Raji (cell line): Measurements from ENCODE around the gene GLTPD2.

ENCODE experiments used
- POLR2A ChIP-seq: IDR thresholded peaks from 2 replicates; pipeline ENCODE4 v1.6.1; 2011; ENCODE audit warnings: low read depth, low read length, control low read depth; ENCODE audit not compliant: insufficient read depth

Gene GLTPD2

GRCh38 chr17:4788807-4789700 is at the start of gene GLTPD2:
Gene GLTPD2 (plus strand): TSS chr17:4788964. CDS start chr17:4789012, 48 bp downstream.
- no peak for TF ChIP-seq POLR2A

GRCh38 chr17:4739122-4740024 is 49.4 kb upstream of the GLTPD2 start, which contains the start of the genes CXCL16 and ZMYND15:
Gene CXCL16 (minus strand): TSS chr17:4739928. CDS start chr17:4739339, 589 bp downstream.
Gene ZMYND15 (plus strand): TSS chr17:4739833. CDS start chr17:4740549, 716 bp downstream.
- no peak for TF ChIP-seq POLR2A

DNA sequence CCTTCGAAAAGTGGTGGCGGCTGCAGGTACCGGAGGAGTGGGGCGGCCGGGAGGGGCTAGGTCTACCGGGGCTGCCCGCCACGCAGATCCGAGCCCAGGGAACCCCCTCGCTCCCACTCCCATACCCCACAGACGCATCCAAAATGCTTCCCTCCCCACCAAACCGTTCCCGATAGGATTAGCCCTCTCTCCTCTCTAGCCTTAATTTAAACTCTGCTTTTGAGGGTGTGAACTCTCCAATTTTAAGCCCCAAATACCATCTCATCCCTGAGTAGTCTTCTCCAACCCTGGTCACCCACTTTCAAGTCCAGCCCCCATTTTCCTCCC is 48.8 kb upstream of the GLTPD2 start:
- TF ChIP-seq POLR2A = no peak

DNA sequence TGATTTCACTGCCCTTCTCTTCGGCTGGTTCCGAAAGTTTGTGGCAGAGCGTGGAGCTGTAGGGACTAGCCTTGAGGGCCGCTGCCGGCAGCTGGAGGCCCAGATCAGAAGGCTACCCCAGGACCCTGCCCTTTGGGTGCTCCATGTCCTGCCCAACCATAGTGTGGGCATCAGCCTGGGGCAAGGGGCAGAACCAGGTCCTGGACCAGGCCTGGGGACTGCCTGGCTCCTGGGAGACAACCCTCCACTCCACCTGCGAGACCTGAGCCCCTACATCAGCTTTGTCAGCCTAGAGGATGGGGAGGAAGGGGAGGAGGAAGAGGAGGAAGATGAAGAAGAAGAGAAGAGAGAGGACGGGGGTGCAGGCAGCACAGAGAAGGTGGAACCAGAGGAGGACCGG is 48.2 kb upstream of the GLTPD2 start:
- no peak for TF ChIP-seq POLR2A

- TF ChIP-seq POLR2A = no peak
Observed at GRCh38 chr17:4741544-4741943, 47.2 kb upstream of the GLTPD2 start.

DNA sequence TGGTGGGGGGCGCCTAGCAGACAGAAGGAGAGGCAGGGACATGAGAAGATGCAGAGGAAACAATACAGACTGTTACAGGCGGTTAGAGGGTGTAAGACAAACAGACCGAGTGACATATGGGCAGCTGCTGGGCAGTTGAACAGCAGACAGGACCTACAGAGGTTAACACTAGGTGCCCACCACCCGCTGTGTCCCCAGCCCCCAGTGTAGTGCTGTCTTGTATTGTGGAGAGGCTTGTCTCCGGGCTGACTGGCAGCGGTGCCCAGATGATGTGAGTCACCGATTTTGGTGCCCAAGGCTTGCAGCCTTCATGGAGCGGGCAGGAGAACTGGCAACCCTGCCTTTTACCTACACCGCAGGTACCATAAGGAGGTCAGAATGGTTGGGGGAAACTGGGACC is 46.6 kb upstream of the GLTPD2 start:
- no peak for TF ChIP-seq POLR2A

DNA sequence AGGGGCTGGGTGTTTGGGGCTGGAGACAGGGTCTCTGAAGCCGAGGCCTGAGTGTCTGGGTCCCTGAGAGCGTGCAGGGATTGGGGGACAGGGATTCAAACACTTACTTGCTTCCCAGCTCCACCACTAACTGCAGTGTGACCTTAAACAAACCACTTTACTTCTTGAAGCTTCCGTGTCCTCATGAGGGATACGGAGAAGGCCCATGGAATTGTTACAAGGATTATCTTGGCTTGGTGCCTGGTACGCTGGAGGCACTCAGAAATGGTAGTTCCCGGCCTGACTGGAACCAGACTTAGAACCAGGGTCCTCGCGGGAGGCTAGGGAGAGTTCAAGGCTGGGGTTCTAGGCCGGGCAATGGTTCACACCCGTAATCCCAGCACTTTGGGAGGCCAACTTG is 46.1 kb upstream of the GLTPD2 start:
- TF ChIP-seq POLR2A = no peak

GRCh38 chr17:4743216-4743615 is 45.5 kb upstream of the GLTPD2 start:
- no peak for TF ChIP-seq POLR2A

DNA sequence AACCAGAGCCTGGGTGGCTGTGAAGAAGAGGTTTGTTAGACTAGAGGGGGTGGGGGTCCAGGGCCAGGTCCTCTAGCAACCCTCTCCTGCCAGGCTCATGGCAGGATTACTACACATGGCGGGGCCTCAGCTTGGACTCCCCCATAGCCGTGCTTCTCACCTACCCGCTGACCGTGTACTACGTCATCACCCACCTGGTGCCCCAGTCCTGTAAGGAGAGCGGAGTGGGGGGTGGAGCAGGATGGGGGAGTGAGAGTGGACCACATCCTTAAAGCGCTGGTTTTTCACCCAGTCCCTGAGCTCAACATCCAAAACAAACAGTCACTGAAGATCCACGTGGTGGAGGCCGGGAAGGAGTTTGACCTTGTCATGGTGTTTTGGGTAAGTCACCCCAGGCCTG is 44.9 kb upstream of the GLTPD2 start:
- TF ChIP-seq POLR2A = no peak

- TF ChIP-seq POLR2A = no peak
Observed at GRCh38 chr17:4744999-4745969, 43.5 kb upstream of the GLTPD2 start.

- no peak for TF ChIP-seq POLR2A
Observed at GRCh38 chr17:4747847-4748246, 40.9 kb upstream of the GLTPD2 start.

- no peak for TF ChIP-seq POLR2A
Observed at GRCh38 chr17:4748686-4749085, 40.1 kb upstream of the GLTPD2 start.

GRCh38 chr17:4750606-4751005 is 38.2 kb upstream of the GLTPD2 start:
- TF ChIP-seq POLR2A = no peak

GRCh38 chr17:4751932-4752331 is 36.8 kb upstream of the GLTPD2 start:
- TF ChIP-seq POLR2A = no peak

DNA sequence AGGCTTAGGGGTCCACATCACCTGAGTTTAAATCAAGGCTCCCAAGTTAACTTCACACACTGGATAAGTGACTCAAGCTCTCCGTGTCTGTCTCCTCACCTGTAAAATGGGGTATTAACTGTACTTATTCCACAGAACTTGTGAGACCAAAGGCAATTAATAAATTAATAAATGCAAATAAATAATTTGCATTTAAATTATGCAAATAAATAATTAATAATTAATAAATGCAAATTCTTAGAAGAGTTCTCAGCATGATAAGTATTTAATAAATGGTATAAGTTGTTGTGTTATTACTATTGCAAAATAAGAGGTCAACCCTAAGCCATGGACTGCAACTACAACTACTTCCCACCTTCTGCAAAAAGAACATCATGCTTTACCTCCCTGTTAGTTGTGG is 35.4 kb upstream of the GLTPD2 start:
- no peak for TF ChIP-seq POLR2A

- no peak for TF ChIP-seq POLR2A
Observed at GRCh38 chr17:4759776-4760236, 29.0 kb upstream of the GLTPD2 start.
